Hepatic stellate cell (primary cell): ENCODE measurements around the gene KLHL40.

Experiments used
- DNase-seq: peaks from one replicate; pipeline ENCODE4 v3.0.0; 2011; ENCODE audit warnings: low spot score

Gene KLHL40

DNA sequence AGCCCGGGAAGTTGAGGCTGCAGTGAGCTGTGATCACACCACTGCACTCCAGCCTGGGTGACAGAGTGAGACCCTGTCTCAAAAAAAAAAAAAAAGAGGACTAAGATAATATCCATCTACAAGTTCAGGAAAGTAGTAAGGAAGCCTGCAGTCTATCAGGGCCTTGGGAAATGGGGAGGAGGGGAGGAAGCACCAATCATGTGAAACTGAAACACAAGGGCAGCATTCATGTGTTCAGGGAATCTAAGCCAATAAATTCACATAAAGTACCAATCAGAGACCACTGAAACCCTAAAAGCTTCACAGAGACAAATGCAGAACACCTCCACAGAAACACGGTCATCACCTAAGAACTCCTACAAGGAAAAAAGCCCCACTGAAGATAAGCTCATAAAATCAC lies 40.1 kb downstream of the KLHL40 start:
- no peak for DNase-seq

DNA sequence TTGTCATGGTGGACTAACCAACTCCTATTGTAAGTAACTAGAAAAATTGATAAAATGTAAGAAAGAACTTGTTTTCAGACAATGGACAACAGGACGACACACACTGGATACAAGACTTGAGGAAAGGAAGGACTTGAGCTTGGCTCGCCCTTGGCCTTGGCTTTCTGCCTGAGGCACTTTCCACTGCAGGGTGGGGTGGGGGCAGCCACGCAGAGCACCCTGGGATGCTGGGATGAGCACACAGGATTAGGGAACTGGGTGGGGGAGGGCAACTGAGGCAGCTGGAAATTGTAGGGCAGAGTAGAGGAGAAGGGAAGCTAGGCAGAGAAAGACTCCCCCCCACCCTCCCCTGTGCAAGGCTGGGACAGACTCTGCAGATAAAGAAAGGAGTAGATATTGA lies 42.7 kb downstream of the KLHL40 start:
- DNase-seq: no peak

DNA sequence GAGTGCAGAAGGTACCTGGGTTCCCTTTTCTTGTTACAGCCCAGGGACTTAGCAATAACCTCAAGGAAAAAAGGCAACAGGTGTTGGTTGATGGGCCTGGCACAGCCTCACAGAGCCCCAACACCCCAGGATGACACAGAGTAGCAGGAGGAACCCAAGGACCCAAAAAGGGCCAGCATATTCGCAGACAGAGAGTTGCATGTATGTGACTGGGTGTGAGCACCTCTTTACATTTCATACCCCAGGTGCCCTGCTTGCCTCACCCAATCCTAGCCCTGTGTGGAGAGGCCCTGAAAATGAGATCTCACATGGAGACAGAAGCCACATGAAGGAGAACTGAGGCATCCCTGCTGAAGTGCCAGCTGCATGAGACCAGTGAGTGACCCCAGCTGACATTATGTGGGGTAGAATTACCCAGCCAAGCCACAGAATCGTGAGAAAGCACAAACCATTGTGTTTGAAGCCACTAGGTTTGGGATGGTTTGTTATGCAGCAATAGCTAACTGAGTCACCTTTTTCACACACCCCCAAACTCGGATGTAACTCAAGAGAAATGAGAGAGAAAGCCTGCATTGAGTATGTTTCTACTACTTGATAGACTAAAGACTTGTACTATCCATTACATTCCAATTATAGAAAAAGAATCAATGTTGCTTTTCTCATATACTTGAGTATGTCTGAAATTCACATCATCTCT lies 43.5 kb downstream of the KLHL40 start:
- no peak for DNase-seq

DNA sequence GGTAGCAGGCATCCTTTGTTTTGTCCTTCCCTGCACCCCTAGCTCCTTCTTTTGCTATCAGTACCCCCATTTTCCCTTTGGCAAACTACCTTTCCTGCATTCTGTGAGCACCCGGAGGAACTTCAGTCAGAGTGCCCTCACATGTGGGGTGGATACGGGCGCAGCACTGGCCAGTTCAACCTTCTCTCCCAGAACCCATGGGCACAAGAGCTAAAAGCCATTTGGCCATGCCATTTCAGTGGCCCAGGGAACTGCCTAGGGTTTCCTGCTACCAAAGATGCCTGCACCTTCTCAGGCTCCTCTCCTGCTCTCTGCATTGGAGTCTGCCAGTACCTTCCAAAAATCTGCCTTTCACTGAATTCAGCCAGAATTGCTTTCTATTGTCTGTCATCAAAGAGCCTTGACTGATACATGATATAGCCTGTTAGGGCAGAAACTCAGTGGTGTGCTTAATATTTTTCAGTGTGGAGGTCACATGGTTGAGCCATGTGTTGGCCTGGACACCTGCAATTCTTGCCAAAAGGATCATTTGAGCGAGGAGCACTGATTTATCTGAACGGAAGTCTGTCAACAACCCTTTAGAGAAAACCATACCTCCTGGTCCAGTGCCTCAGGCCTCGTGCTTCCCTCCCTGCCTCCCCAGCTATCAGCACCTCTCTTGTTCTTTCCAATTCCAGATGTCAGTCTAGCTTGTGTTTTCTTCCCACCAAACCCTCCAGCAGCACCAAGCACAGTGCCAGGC lies 44.2 kb downstream of the KLHL40 start:
- no peak for DNase-seq

DNA sequence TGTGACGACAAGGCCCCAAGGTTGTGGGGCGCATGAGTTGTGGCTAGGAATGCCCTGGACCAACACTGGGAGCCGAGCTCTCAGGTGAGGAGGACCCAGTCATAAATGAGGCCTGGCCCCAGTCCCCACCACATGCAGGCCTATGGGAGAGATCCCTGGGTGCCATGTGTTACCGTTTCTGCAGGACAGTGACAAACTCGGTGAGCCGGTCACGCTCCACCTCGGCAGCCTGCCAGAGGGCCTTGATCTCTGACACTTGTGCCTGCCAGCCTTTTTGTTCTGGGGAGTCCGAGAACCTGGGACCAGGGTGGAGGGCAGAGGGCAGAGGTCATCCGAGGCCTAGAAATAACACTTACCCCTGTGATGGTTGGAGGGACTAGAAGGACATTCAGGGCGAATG lies 45.0 kb downstream of the KLHL40 start:
- DNase-seq: no peak

DNA sequence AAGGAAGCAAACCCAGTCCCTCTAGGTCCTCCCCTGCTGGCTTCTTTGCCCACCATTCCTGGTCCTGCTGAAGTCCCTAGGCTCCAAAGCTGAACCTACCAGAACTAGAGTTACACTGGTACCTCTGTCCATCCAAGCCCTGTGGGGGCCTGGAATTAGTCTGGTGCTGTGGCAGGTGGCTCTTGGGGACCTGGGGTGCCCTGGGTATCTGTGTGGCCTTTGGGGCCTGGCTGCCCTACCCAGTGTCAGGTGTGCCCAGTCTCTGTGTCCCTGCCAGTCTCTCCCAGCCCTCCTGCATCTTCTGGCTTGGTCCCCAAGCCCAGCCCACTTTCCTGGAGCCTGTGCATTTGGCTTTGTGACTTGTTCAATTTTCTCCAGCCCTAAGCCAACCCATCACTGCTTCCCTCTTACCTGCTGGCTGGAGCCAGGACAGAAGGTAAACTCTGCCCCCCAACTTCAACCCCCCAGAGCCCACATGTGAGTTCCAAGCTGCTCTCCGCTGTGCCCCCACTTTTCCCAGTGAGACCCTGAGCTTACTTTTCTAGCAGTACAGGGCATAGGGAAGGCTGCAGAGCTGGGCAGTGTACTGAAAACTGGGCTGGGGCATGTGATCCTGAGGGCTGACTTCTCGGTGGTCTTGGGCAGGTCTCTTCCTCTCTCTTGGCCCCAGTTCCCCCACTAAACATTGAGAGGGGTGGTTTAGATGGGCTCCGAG lies 45.5 kb downstream of the KLHL40 start:
- DNase-seq: no peak

DNA sequence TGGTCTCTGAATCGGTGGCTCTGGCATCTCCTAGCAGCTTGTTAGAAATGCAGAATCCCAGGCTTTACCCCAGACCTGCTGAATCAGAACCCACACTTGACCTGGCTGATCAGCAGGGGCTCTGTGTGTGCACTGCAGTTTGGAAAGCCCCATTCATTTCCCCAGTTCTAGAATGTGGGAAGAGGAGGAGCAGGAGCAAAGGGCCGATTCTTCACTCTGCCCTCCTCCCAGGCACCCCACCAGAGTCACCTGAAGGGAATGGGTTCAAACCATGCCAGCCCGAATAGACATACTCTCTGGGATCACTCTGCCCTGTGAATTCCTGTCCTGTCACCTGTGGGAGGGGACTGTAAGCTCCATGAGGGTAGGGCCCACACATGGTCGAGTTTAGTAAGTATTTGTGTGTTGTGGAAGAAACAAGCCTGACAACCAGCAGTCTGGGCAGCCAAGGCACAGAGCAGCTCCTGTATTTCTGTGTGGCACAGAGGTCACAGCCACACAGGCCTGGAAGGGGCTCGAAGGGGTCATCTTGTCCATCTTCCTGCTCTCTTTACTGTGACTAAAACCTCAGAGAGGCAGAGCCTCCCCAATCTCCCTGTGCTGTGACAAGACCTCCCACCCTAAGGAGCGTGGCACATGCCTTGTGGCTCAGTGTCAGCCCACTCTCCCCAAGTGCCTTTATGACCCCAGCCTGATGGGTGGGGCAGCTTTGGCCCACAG lies 46.3 kb downstream of the KLHL40 start:
- no peak for DNase-seq

DNA sequence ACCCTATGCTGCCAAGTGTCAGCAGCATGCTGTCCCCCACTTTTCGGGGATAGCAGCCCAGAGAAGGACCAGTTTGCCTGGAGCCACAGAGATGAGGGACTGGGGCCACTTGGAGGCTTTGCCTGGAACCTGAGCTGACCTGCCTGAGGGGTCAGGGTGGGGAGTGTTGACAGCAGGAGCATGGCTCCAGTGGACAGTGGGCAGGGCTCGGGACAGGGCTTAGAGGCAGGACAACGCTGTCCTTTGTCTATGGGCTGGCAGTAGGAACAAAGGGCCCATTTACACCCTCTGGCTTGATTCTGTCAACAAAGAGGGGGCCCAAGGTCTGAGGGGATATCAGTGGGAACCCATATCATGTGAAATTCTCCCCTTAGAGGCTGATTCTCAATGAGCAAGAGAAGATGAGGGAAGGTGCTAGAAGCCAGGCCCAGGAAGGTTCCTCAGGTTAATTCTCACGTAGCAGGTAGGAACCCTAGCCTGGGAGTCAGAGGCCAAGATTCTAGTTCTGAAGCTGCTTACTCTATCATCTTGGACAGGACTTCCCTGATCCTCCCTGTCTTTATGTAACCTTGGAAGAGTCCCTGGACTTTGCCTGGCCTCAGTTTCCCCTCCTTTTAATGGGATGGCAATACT lies 47.0 kb downstream of the KLHL40 start:
- DNase-seq: no peak

DNA sequence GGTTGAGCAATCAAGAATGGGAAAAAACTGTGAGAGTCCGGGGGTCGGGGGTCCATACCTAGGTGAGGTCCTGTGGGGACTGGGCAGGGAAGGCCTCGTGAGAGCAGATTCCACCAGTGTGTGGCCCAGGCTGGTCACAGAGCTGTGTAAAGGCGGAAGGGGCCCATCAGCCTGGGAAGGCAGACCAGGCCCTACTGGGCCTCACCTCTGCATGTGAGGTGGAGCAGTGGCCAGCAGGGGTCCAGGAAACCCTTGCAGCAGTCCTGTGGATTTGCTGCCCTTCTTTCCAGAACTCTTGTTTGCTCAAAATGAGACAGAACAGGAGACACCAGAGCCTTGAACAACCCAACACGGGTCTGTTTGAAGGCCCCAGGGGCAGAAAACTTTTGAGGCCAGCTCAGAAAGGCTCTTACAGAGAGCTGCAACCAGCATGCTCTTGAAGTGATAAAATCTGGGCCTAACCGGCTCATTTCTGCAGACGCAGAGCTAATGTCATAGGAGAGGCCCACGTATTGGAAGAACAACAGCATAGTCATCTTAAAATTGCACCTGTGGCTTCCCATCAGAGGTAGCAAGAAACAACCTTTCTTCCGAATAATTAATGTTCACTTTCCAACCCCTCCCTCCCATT lies 47.6 kb downstream of the KLHL40 start:
- no peak for DNase-seq

DNA sequence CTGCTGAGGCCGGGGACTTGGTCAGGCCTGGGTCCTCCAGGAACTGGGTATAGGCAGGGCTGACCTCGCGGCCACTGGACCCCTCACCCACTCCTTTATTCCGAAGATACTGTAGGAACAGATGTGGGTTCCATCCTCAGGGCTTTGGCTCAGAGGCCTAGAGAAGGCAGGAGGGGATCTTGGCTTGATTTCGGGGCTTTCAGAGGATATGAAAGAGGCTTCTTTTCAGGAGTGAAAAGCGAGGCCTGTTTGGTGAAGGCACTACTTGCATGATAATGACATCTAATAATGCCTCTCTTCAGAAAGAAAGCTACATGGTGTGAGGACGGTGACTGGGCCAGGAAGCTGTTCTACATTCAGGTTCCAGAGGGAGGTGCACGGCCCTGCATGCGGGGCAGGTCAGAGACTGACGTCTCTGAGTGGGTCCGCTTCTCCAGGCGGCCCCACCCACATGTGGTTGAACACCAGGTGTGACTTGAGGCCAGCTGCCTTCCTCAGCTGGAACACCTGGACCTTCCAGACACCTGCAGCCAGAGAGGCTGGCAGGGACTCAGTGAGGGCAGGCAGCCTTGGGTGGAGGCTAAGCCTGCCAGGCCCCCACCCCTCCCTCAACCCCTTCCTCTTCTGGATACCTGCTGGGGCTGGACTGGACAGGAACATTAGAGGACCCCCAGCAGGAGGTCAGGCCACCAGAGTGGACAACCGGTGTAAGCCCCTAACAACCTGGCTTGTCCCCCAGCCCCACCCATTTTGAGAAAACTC lies 48.3 kb downstream of the KLHL40 start:
- no peak for DNase-seq

DNA sequence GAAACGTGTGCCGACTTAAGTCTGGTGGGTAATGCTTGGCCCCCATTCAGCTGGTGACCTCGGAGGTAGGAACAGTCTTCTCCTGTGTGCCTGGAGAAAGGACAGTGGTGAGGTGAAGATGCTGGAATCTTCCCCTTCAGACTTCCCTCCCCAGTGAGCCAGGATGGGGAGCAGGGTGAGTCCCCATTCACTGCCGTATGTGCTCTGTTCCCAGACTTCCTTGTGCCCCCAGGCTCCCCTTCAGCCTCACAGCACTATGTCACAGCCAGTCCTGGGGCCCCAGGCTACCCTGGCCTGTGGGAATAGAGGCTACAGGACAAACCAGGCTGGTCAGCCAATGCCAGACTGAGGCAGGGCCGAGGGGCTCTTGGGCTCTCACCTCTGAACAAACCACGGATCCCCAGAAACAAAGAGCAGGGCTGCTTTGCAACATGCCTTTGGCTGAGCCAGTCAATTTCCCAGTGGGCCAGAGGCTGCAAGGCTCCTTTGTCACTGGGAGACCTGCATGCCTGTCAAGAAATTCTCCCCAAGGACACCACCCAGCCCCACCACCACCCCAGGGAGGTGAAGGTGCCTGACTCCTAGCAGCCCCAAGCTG lies 49.0 kb downstream of the KLHL40 start:
- no peak for DNase-seq

DNA sequence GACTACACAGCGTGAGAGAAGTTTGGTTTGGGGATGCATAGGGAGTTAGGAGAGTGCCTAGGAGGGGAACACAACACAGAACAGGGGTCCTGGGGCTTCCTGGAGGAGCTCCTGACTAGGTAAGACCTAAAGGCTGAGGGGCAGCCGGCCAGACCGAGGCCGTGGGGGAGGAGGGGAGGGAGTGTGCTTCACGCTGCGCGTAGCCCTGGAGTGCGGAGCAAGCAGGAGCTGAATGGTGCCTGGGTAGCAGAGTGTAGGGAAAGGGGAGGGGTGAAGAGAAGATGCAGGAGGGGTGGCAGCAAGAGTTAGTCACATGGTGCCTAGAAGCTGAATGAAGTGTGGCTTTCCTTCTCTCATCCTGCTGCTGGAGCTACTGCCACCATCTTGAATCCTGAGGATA lies 49.7 kb downstream of the KLHL40 start:
- DNase-seq: no peak

DNA sequence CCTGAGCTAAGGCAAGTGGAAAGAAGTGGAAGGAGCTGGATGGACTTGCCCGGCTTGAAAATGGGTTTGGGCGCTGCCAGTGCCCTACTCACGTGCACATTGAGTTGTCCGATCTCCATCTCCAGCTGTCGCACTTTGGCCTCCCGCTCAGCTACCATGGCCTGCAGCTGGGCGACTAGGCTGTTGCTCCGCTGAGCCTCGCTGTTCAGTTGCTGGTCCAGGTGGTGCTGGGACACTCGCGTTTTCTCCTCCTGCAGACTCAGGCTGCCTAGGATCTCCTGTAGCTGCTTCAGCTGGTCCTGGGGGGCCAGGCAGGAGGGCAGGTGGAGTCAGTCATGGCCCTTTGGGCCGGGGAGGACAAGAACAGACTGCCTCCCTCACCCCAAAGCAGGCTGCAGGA lies 50.3 kb downstream of the KLHL40 start:
- no peak for DNase-seq

DNA sequence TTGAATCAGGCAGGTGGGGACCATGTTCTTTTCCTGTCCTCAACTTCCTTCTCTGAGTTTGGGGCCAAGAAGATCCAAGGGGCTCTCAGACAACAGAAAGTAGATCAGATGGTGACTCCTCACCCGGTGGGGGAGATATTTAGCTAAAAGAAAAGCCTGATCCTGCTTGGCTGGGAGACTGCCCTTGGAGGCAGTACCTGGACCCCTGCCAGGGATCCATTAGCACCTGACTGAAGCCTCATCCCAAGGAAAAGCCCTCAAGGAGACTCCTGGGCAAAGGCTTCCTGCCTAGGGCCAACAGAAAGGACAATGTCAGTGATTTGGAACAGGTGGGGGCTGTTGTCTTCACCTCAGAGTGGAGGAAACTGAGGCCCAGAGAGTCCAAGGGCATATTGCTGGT lies 50.7 kb downstream of the KLHL40 start:
- no peak for DNase-seq

DNA sequence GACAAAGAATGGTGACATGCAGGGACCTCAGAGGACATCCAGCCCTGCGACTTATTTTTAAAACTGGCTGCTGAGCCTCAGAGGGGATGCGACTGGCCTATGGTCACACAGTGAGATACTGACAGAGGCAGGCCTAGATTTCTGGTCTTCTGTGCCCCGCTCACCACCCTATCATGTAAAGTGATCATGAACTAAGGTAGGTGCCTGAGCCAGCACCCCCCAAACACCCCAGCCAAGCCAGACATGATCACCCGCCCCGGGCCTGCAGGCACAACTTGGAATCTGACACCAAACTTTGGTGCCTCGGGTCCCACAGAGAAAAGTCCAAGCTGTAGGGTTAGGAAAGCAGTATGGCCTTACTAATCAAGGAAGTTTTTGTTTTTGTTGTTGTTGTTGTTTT lies 51.2 kb downstream of the KLHL40 start:
- DNase-seq: no peak

DNA sequence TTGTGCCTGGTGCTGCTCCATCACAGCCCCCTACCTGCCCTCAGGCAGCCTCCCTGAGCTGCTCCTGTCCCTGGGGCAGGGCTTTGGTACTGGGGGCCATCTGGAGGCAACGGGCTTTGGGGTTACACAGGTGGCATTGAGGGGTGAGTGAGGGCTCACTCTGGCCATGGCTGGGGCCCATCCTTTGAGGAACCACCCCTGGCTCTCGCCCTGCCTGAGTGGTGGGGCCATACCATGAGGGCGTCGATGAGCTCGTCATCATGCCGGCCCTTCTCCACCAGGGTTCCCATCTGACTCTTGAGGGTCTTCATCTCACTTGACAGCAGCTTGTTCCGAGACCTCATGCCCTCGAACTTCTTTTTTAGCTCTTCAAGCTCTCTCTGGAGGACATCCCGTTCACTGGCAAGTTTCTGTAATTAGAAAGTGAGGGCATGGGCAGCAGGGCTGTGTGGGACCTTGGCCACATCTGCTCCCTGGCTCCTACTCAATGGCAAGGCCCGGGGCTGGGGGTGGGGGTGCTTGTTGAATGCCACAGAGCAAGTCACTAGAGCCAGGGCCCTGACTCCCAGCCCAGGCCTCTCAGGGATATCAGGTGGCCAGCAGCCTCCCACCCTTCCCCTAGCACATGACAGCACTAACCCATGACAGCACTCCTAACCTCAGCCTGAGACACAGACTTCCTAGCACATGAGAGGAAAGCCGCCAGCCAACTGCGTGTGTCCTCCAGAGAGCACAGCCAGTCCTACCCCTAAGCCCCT lies 54.2 kb downstream of the KLHL40 start:
- no peak for DNase-seq

DNA sequence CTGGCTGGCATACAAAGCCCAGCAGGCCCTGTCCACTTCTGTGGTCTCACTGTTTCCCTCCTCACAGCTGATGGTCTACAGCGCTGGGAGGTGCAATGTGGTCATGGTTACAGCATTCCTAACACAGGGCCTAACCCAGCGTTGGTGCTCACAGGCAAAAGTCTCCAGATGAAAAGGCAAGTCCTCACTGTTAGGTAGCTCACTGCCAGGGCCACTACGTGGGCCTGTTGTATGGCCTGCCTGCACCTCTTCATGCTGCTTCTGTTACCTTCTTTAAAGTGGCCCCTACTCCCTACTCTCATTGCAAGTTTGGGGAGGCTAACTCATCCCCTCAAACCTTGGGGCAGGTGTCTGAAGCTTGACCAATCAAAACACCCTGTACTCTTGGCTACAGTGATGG lies 56.5 kb downstream of the KLHL40 start:
- no peak for DNase-seq
